HG02623 (cell line): ENCODE results near the gene SDK1.

ENCODE experiments used
- ATAC-seq: cut with Tn5 transposase; IDR thresholded peaks from one replicate; pipeline ENCODE4 v1.9.1; 2021; ENCODE audit warnings: moderate library complexity; ENCODE audit not compliant: unreplicated experiment

SDK1 gene

DNA sequence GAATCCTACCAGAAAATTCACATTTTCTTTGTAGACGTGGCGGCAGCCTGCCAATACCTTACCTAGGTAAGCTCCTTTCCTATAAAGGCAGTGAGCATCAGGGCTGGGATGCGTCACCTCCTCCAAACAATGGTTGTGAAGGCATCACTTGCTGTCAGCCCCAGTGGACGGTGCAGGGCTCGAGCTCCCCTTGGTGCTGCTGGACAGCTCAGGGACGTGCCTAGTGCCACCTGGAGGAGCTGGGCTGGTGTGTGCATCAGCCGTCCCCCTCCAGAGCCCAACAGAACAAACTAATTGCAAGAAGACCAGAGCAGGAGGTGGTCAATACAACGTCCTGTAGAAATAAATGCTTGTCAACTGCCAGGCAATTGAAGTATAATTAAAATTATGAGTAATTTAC is 863.5 kb downstream of the SDK1 start:
- no peak for ATAC-seq

- ATAC-seq, result no peak
Measured at GRCh38 chr7:4166340-4166739, 865.3 kb downstream of the SDK1 start.

DNA sequence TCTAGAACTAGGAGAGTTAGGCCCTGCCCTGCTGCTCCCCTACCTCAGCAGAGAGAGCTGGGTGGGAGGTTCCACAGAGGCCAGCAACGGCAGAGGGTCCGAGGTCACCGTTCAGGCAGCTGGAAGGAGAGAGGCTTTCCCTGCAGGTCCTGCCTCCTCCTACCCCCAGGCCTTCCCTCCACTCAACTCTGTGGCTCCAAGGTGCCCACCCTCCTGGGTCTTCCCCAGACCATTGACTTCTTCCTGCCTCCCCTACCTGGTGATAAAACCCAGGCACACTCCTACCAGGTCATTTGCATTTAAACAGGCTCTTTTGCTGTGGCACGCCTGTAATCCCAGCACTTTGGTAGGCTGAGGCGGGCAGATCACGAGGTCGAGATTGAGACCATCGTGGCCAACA is 865.8 kb downstream of the SDK1 start:
- no peak for ATAC-seq

- no peak for ATAC-seq
Measured at GRCh38 chr7:4167385-4167910, 866.4 kb downstream of the SDK1 start.

GRCh38 chr7:4168041-4168440 is 867.0 kb downstream of the SDK1 start:
- ATAC-seq, result no peak

GRCh38 chr7:4168541-4168940 is 867.5 kb downstream of the SDK1 start:
- no peak for ATAC-seq

DNA sequence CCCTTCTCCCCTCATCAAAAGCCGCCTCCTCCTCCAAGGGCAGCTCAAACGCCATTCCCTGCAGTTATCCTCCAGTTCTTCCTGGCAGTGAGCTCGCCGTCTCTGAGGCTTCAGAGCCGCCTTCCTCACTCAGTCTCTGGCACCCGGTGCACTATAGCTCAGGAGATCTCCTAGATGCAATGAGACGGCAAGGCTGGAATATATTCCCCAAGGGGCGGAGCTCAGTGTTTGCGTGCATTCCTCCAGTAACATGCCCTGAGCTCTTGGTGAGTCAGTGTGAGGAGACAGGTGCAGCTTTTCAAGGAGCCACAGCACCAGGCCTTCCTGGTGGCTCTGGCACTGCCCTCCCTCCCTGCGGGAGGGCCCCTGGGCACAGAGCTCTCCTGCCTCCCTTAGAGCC is 868.4 kb downstream of the SDK1 start:
- no peak for ATAC-seq

DNA sequence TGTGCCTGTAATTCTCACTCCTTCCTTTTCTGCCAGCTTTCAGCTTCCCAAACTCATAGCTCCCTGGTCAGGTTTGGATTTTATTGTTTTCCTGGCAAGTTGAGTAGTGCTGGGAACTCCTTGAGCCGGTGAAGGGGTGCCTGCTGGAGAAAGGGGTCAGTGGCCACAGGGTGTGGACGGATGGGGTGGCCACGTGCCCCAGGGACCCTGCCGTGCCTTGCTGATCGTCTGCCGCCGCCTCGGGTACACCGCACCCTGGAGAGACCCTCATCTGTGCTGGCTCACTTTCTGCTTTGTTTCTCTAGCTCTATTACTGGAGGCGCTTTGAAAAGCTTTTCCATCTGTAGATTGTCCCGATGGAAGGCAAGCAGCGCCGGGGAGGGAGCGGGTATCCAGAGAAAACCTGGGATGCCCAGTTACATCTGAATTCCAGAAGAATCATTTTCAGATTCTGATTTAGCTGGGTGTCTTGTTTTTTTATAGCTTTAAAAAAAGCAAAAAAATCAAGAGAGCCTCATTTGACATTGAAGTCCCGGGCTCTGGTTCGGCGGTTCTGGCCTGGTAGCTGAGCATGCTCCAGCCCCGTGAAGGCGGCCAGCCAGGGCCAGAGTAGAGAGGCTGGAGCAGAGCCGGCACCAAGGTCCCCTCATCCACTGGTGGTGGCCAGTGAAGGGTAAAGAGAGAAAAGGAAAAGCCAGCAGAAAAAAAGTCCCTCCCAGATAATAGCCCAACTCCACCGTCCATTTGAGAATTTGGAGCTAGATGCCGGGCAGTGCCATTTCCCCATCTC is 870.1 kb downstream of the SDK1 start:
- ATAC-seq, result no peak

DNA sequence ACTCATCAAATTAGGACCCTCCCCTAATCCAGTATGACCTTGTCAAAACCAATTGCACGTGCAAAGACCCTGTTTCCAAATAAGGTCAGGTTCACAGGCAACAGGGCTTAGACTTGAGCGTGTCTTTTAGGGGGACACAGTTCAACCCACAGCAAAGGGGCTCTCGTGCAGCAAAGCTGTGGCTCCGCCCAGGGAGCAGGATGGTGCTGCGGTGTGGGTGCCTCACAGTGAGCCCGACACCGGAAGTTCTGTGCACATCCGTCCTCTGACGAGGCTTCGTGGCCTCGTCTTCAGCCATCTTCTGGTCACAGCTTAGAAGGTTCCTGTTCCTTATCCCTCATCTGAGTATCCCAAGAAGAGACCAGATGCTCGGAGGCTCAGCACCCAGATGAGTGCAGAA is 871.8 kb downstream of the SDK1 start:
- ATAC-seq, result no peak

- no peak for ATAC-seq
Measured at GRCh38 chr7:4173615-4174014, 872.6 kb downstream of the SDK1 start.

- no peak for ATAC-seq
Measured at GRCh38 chr7:4174016-4174415, 873.0 kb downstream of the SDK1 start.

DNA sequence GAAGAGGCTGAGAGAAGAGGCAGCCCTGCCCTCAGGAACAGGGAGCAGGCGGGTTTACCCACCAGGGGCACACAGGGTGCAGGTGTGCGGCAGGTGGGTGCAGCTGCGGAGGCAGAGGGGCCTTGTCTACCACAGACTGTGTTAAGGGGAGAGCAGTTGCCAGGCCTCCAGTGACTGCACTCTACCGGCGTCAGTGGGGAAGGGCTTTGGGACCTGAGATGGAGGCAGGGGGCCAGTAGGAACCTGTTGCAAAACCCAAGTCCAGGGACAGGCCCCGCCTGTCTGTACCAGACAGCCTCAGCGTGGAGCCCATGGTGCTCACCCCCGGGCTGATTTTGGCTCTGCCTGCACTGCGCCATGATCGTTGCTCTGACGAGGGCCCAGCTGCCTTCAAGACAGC is 873.4 kb downstream of the SDK1 start:
- ATAC-seq, result no peak

DNA sequence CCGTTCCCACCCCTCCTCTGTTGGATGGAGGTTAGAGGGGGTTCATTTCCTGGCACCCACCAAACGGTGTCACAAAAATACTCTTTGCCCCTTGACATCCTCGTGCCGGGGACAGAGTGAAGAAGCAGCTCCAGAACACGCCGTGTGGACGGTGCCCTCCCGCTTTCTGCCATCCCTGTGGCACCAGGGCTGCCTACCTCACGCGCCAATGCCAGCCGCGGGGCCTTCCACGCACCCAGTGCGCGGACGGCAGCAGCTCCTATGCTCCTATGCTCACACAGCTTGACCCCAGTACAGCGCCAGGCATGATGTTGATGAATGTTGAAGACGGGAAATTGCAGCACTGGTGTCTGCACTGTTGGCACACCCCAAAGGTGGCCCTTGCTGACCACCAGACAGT is 873.8 kb downstream of the SDK1 start:
- no peak for ATAC-seq

- no peak for ATAC-seq
Measured at GRCh38 chr7:4175346-4175973, 874.4 kb downstream of the SDK1 start.

- ATAC-seq, result no peak
Measured at GRCh38 chr7:4177001-4177400, 875.9 kb downstream of the SDK1 start.

GRCh38 chr7:4178416-4178815 is 877.4 kb downstream of the SDK1 start:
- ATAC-seq, result no peak

GRCh38 chr7:4178916-4179687 is 878.0 kb downstream of the SDK1 start:
- ATAC-seq, result no peak

- ATAC-seq, result no peak
Measured at GRCh38 chr7:4179688-4180380, 878.8 kb downstream of the SDK1 start.

GRCh38 chr7:4181446-4181845 is 880.4 kb downstream of the SDK1 start:
- no peak for ATAC-seq

- ATAC-seq, result no peak
Measured at GRCh38 chr7:4182605-4183300, 881.7 kb downstream of the SDK1 start.

- no peak for ATAC-seq
Measured at GRCh38 chr7:4184653-4185052, 883.6 kb downstream of the SDK1 start.
